ENCODE measurements around the gene ANKRD11.

ANKRD11 gene

DNA sequence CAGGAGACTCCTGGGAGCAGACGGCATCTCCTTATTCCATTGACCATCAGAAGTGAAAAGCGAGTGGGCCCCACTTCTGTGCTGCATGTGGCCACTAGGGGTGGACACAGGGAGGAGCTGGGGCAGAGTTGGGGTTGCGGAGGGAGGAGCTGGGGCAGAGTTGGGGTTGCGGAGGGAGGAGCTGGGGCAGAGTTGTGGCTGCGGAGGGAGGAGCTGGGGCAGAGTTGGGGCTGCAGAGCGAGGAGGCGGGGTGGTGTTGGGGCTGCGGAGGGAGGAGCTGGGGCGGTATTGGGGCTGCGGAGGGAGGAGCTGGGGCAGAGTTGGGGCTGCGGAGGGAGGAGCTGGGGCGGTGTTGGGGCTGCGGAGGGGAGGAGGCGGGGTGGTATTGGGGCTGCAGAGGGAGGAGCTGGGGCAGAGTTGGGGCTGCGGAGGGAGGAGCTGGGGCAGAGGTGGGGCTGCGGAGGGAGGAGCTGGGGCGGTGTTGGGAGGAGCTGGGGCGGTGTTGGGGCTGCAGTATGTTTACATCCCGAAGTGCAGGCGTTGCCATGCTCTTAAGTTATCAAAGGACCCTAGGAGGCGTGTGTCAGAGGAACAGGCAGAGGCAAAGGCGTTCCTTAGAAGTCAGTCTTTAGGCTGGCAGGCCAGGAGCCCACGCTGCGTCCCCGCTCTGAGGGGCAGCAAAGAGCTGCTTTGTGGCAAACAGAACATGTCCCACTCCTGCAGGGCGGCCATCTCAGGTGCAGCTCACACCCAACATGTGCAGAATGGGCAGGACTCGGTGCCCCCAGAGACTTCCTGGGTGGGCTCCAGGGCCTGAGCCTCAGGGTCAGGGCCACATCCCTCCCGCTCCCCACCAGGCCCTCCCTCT lies 196.9 kb downstream of the ANKRD11 start:
- DNase-seq = no peak

GRCh38 chr16:89292443-89293078 lies 197.8 kb downstream of the ANKRD11 start:
- no peak for DNase-seq

GRCh38 chr16:89291776-89292175 lies 198.6 kb downstream of the ANKRD11 start:
- no peak for DNase-seq

DNA sequence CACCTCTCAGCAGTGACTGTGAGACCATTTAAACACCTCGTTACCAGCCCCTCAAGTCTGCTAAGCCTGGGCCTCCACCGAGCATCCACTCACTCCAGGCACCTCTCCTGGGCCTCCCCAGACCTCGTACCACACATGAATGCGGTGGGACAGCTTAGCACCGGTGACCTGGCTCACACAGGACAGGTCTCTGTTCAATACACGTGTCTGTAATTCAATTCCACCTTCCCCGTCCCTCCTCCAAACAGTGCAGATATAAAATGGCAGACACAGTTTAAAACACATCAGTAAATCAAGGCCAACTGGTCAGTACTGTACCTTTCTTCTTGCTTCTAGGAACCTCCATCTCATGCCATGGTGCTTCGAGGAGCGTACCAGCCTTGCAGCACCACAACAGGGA lies 199.0 kb downstream of the ANKRD11 start:
- no peak for DNase-seq

- no peak for DNase-seq
Observed at GRCh38 chr16:89290887-89291286, 199.5 kb downstream of the ANKRD11 start.

- DNase-seq = no peak
Observed at GRCh38 chr16:89290472-89290871, 199.9 kb downstream of the ANKRD11 start.

- peak; percentile 69 for DNase-seq
Observed at GRCh38 chr16:89289428-89290395, 200.6 kb downstream of the ANKRD11 start.

- no peak for DNase-seq
Observed at GRCh38 chr16:89288966-89289365, 201.4 kb downstream of the ANKRD11 start.

DNA sequence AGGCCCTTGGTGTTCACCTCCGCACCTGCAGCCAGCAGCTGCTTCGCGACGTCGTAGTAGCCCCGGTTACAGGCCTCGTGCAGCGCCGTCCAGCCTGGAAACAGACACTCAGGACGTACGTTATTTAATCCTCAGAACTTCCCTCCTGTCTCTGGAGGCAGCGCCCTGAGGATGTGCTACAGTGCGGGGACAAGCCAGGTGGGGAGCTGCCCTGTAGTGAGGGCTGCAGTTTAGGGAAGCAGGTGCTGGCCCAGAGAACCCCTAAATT lies 201.8 kb downstream of the ANKRD11 start:
- no peak for DNase-seq

DNA sequence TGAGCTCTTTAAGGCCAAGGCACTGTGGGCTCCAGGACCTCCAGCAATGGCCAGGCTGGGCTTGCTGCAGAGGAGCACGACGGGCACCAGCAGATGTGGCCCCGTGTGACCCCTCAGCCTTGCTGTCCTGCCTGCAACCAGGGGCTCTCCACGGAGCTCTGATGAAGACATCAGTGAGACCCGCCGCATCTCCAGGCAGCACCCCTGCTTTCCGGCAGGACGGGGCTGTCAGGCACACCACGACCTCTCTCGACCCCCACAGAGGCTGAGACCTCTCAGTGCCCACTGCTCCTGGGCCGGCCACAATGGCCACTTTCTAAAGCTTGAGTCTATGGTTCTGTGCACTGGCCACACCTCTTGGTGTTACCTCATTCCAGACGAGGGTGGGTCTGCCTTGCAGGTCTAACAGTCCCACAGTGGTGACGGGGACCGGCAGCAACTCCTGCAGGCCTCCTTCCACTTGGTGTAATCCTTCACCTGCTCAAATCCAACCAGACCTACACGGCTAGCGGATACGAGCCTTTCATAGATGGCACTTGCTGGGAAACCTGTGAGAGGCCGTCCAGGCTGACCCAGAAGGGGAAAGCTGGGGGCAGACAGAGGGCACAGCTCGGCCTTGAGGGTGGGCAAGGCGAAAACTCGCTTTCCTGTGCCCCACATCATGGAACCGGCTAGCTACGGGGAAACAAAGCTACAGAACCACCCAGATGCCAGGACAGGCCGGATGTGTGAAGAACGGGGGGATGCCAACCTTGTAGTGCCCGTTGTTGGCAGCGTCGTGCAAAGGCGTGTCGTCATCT lies 202.4 kb downstream of the ANKRD11 start:
- no peak for DNase-seq

GRCh38 chr16:89286096-89286495 lies 204.3 kb downstream of the ANKRD11 start:
- no peak for DNase-seq

DNA sequence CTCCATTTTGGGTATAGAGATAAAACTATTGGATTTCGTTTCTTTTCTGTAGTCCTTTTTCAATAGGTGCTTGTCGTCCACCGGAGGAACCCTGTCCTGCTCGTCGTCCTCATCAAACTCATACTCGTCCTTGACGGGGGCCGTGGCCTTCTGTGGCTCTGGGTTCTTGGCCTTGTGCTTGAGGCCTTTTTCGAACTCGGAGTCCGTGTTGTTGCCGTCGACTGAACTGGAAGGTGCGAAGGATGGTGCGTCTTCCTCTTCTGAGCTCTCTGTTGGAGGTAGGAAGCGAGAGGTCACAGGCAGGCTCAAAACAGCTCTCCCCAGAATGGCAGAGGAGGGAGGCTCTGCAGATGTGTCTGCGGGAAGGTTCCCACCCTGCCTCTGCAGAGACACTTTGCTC lies 205.0 kb downstream of the ANKRD11 start:
- DNase-seq = no peak

GRCh38 chr16:89283449-89283848 lies 206.9 kb downstream of the ANKRD11 start:
- no peak for DNase-seq

DNA sequence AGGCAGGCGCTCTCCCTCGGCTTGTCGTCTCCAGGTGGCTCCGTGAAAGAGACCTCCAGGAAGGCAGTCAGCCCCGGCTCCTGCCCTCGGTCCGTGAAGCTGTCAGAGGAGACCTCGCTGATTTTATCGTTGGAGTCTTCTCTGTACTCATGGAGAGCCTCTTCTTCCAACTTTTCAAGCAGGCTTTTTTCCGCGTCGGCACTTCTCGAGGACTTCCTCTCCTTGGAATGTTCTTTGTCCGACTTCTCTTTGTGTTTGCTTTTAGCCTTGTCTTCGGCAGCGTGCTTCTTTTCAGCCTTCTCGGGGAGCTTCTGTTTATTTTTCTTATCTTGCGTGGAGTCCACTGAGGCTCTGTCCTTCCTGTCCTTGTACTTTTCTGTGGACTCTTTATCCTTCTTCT lies 207.8 kb downstream of the ANKRD11 start:
- DNase-seq = no peak

- no peak for DNase-seq
Observed at GRCh38 chr16:89281829-89282228, 208.5 kb downstream of the ANKRD11 start.

DNA sequence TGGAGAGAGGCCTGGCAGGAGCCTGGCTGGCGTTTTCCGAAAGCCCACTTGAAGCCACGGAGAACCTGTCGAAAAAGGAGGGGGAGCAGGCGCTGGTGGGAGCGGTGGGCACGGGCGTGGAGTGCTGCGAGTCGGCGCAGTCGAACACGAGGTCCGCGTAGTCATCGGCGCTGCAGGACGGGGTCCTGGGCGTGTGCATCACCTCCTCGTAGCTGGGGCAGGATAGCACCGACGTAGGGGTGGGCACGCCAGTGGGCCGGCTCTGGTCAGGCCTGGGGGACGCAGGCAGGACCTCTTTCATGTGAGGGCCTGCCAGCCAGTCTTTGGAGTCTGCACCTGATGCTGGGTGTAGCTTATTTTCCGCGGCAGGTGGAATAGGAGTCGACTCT lies 209.2 kb downstream of the ANKRD11 start:
- DNase-seq = no peak

GRCh38 chr16:89280546-89281188 lies 209.7 kb downstream of the ANKRD11 start:
- no peak for DNase-seq

DNA sequence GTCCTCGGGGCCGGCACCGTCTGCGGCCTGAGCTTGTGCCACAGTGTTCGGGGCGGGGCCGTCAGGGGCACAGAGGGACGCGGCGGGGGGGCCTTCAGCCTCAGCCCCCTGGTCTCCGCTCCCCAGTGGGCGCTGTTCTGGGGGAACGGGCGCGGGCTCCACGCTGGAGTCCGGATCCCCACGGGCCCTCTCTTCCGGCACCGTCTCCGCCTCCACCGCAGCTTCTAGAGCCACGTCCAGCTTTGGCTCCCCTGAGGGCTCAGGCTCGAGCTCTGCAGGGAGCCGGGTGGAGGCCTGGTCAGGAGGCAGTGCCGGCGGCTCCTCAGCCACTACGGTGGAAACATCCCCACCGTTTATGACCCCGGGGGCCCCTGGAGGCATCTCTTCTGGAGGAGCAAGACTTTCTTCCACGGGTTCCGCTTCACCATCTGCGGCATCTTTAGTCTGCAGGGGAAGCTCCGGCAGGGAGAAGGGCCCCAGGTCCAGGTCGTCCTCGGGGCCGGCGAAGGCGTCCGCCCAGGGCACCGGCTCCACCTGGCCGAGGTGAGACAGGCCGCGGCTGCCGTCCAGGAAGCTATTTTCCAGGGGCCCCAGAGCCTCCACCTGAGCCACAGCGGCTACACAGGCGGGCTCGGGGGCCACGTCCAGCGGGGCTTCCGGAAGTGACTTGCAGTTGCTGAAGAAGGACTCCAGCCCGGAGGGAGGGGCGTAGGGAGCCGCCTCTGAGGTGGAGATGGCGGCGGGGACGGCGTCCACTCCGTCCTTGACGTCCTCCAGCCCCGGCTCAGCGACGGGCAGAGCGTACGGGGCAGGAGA lies 210.5 kb downstream of the ANKRD11 start:
- no peak for DNase-seq

GRCh38 chr16:89278441-89279240 lies 211.7 kb downstream of the ANKRD11 start:
- DNase-seq = no peak

DNA sequence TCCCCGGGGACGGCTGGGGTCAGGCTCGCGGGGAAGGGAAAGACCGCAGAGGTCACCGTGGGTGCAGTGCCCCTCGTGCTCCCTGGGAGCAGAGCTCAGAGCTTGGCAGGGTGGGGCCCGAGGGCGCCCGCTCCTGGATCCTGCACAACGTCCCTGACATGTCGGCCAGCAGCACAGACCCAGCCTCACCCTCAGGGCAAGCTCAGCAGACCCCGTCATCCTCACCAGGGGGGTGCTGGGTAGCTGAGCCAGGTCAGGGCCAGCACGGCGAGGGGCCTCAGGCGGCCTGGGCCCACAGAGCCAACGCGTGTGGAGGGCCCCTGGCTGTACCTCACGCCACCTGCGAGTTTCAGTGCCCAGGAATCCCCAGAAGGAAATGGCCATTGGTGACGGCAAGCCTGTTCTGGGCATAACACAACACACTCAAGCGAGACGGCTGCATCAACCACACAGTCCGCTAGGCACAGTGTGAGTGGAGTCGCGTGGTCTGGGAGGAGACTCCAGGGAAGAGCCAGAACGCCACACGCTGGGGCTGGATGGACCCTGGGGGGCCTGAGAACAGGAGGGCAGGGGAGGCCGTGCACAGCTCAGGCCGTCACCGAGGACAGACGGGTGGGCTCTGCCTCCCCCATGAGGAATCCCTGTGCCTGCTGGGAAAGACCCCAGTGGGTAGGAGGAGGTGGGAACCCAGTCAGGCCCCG lies 212.6 kb downstream of the ANKRD11 start:
- DNase-seq = no peak
